ENCODE data around the gene INPP4B.

Gene INPP4B

DNA sequence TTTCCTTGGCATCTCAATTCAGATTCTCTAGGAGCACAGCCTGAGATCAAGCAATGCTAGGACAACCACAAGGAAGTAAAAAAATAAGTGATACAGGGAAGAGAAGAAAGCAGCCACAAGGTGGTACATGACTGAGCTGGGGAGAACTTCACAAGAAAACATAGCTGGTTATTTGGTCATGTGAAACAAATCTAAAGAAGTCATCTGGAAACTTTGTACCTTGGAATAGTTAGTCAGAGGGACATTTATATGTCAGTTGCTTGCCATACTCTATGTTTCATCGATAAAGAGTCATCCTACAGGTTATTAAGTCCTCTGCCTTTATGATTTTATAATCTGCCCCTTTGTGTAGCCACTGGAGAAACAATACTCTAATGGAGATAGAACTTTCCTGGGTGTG is 634.7 kb downstream of the INPP4B start:
- DNase-seq (ENCODE audit: low read depth) = no peak

GRCh38 chr4:142203505-142203904 is 642.6 kb downstream of the INPP4B start:
- no peak for DNase-seq (ENCODE audit: low read depth)

- no peak for DNase-seq (ENCODE audit: low read depth)
Measured at GRCh38 chr4:142202404-142203332, 643.4 kb downstream of the INPP4B start.

GRCh38 chr4:142201041-142201440 is 645.1 kb downstream of the INPP4B start:
- no peak for DNase-seq (ENCODE audit: low read depth)

DNA sequence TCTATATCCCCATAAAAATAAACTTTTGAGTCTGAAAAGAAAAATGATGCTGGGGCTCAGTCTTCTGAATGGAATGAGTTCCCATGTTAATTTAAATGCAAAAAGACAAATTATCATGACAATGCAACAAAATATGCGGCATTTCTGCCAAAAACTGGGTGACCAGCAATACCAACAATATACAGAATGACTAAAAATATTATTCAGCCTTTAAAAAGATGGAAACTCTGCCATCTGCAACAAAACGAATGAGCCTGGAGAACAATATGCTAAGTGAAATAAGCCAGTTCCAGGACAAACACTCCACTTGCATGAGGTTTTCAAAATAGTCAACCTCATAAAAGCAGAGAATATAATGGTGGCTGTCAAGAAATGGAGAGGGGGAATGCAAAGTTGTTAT is 651.2 kb downstream of the INPP4B start:
- no peak for DNase-seq (ENCODE audit: low read depth)

DNA sequence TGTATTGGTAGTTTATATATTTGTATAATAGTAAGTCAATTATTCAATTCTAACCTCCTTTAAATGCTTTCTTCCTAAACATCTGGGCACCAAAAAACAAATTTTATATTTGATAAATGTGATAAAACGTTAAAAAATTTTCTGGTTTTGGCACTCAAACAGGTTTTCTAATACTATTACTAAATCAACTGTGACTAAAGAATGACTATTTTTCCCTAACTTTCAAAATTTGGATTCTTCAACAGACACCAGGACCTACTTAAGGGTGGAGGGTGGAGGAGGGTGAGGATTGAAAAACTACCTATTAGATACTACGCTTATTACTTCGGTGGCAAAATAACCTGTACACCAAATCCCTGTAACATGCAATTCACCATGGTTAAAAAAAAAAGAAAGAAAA is 654.2 kb downstream of the INPP4B start:
- no peak for DNase-seq (ENCODE audit: low read depth)

DNA sequence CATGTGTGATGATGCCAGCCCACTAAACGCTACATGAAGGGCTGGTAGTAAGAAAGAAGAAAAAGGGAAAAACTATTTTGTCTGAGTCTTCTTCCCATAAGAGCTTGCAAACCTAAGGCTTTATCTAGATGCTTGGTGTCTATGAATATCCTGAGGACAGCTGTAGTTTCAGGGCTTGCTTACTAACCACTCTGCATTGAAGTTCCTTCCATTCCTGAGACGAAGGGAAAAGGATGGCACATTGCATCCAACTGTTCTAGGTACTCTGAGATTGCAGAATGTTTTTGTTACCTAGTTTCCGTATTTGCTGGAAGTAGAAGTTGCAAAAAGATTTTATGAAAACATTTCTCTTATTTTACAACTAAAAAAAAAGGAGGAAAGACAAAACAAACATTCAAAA is 665.1 kb downstream of the INPP4B start:
- no peak for DNase-seq (ENCODE audit: low read depth)

DNA sequence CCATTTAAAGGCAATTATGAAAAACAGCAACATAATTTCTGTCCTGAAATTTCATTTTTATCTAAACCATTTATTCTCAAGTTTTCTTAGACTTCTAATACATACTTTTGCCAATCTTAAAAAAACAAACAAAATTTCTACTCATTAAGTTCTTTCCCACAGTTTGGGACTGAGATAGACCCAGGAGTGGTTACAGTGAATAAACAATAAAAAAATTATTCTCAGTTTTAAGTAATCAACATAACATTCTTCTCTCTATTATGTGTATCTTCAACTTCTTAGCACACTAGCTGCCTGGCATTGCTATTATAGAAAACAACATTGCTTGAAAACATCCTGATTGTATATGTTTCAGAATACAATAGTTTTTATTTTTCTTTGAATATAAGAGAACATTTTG is 676.9 kb downstream of the INPP4B start:
- DNase-seq (ENCODE audit: low read depth) = no peak

DNA sequence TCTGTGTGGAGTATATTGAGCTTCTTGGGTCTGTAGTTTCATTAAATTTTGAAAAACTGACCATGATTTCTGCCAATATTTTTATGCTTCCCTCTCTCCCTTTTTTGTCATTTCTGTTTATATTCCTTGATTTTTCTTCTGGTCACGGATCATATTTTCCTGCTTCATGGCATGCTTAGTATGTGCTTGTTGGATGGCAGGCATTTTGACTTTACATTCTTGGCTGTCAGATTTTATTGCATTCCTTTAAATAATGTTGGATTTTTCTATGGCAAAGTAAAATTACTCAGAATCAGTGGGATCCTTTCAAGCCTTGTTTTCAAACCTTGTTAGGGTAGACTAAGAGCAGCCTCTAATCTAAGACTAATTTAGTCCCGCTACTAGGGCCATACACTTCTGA is 677.9 kb downstream of the INPP4B start:
- no peak for DNase-seq (ENCODE audit: low read depth)

- no peak for DNase-seq (ENCODE audit: low read depth)
Measured at GRCh38 chr4:142164767-142165500, 681.2 kb downstream of the INPP4B start.

DNA sequence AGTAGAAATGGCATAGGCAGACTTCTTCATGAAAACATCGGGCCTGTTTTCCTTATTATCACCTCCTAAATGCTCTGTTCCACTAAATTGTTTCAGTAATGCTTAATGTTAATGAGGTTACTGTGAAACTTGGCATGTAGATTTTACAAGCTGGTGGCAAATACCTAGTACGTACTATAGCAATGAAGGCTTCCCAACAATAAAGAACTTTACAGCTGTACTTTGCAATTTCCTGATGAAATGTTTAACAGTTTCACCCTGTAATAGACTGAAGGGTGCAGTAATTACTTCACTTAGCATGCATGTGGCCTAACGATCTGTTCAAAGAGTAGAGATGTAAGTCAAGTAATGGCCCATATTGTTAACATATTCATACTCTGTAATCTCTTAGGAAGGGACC is 685.0 kb downstream of the INPP4B start:
- no peak for DNase-seq (ENCODE audit: low read depth)

- no peak for DNase-seq (ENCODE audit: low read depth)
Measured at GRCh38 chr4:142160509-142160908, 685.6 kb downstream of the INPP4B start.

DNA sequence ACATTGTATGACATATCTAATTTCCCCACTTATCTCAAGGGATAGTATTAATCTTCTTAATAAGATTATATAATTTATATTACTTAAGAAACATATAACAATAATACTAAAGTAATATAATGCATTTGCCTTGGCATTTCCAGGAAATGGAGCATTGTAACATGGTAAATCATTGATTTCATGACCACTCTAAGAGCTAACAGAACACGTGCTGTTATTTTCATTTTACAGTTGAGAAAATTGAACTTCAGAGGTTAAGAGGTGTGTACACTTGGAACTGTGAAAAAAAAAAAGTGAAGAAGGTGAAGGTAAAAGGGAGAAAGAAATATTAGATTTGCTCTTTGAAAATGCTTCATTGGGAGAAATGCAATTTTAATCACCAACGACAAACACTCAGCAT is 687.1 kb downstream of the INPP4B start:
- DNase-seq (ENCODE audit: low read depth) = no peak

GRCh38 chr4:142156256-142156655 is 689.8 kb downstream of the INPP4B start:
- no peak for DNase-seq (ENCODE audit: low read depth)

DNA sequence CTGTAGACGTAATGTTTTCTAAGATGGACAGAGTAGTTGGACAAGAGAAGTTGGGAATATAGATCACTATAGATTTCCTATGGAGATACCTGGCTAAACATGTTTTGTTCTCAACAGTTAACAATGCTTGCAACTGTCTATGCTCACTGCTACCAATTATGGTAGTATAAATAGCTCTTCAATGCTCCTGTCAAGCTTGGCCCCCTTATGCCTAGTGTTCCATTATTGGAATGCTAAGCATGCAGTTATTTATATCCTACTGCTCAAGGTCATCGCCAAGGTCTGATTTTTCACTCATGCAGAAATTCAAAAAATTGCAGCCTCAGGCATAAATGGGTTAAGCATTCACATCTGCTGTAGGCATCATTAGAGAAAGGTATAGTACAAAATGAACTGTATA is 690.8 kb downstream of the INPP4B start:
- DNase-seq (ENCODE audit: low read depth) = no peak

GRCh38 chr4:142150483-142150882 is 695.6 kb downstream of the INPP4B start:
- no peak for DNase-seq (ENCODE audit: low read depth)

DNA sequence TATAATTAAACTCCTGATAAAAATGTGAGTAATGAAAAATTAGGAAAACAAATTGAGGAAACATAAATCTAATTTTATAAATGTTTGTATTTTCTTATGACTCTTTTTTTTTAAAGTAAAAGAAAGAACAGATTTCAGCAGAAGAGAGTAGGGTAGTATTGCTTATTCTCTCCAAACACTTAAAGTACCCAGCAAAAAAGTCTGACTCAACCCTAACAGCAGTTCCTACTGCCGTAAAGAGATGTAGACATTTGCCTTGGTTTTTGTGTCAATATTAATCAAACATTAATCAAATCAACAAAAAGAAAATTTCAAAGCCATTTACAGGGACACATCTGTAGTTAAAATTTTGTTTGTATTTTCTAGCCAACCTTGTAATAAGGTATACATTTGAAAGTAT is 701.3 kb downstream of the INPP4B start:
- DNase-seq (ENCODE audit: low read depth) = no peak

DNA sequence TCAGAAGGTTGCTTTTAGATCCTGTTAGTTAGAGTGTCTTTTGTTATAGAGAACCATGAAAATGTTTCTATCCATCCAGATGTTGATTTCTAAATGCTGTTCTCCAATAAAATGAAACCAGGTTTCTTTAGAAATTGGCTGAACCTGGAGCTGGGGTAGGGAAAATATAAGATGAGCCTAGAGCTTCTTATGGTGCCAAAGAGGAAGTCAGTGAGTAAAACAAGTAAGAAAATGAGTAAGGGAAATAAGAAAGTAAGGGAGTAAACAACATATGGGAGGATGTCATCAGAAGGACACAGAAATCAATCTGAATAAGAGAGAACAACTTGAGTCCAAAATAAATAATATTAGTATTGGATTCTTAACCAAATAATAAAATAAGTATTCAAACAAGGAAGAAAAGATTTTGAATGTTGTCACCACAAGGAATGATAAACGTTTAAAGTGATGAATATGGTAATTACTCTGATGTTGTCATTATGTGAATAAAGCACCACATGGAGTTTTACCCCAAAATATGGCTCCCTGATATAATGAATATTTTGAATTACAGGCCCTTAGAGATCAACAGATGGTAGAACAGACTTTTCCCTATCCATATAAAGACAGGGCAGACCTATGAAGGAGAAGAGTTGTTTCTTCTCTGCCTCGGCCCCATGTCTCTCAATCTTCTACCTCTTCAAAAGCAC is 703.6 kb downstream of the INPP4B start:
- DNase-seq (ENCODE audit: low read depth) = no peak

DNA sequence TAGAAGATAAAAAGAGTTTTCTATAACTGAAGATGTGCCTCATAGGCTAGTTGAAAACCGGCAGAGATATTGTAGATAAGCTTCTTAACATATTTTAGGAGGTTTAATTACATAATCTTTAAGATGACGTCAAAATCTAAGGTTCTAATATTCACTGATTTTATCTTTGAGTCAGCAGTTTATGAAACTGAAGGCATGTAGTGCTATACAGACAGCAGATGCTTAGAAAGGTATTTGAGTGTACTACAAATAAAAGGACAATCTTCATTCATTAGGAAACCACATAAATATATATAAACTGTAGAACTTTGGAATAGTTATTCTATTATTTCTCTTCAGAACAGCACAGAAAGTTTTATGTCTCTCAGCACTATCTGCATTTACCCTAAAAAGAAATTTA is 704.9 kb downstream of the INPP4B start:
- no peak for DNase-seq (ENCODE audit: low read depth)

DNA sequence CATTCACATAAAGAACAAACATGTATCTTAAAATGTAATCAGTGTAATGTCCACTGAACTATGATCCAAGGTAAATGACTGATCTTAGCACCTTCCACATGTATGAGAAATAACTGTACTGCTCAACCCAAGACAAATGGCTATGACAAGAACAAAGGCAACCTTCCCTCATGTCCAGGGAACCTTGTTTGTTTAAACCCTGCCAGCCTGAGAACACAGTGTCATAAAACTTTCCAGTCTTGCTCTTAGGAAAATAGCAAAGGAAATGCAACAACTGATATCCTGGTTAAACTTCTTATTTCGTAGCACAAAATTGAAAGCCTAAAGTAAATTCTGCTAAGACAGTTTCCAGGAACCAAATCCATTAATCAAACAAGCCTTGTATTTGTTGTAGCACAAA is 715.4 kb downstream of the INPP4B start:
- no peak for DNase-seq (ENCODE audit: low read depth)

DNA sequence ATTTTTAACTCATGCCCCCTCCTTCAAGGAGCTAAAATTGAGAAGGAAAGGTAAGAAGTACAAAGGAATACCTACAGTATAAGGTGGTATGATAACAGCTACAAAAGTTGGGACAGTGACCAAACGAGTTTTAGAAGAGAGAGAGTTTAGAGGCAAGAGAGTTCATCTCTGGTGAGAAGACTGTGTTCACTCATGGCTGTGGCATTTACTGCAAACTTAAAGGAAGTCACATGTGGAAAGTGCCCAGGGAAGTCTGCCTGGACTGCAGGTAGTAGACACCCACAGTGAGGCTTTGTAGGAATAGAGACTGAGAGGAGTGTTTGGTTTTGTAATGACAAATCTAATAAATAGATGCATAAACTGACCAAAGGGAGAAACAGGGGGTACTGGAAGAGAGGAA is 716.2 kb downstream of the INPP4B start:
- no peak for DNase-seq (ENCODE audit: low read depth)

DNA sequence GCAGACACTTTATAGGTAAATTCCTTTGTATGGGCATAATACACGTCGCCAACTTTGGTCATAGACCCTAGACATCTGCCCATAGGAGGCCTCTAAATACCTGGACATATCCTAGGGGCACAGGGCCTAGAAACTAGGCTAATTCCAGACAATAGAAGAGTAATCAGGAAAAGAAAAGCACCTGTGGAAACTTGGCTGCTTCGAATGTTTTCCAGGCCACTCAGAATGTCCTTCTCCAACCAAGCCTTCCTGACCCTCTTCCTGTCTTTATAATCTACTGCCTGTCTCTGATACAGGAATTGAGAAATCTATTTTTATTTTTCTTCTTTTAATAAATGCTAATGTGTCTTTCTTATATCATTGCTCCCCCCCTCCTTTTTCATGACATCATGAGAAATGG is 716.6 kb downstream of the INPP4B start:
- no peak for DNase-seq (ENCODE audit: low read depth)

DNA sequence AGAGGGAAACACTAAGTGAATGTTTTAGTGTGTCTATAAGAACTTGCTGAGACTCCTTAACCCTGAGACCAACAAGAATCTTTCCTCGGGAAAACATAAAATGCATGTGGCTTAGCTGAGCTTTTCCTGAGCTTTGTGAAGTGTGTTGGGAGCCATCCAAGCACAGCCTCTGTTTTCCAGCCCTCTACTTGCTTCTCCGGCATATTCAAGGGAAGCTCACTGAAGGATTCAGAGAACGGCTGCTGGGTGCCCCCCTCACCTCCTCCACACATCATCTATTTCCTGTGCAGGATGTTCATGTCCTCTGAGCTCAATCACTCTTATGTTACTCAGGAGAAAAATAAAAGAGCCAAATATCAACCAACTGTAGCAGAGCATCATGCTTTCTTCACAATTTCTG is 717.6 kb downstream of the INPP4B start:
- DNase-seq (ENCODE audit: low read depth) = no peak
